Osteoblast (primary cell): ENCODE measurements around the gene HOXA10. TPM values are rescaled to one million over a fixed set of nuclear protein-coding genes. Genes with fewer than 3 reads are reported as not detected.

Experiments
- DNase-seq: peaks from one replicate; pipeline ENCODE4 v3.0.0; 2011; ENCODE audit warnings: low spot score, mixed read lengths; ENCODE audit not compliant: insufficient read length; ENCODE audit errors: missing footprints
- H2AFZ ChIP-seq: 2 replicates; pipeline ENCODE4 v1.6.0; 2011; ENCODE audit warnings: mild to moderate bottlenecking, low read length
- H3K27ac ChIP-seq: 2 replicates; pipeline ENCODE4 v1.5.1; 2011; ENCODE audit warnings: mild to moderate bottlenecking, low read depth, low read length, moderate library complexity
- H3K27me3 ChIP-seq: 2 replicates; pipeline ENCODE4 v1.6.0; 2012; ENCODE audit warnings: mild to moderate bottlenecking, control low read depth, inconsistent platforms, low read length, moderate library complexity; ENCODE audit not compliant: insufficient read depth
- H3K36me3 ChIP-seq: 2 replicates; pipeline ENCODE4 v1.5.1; 2011; ENCODE audit warnings: mild to moderate bottlenecking, low read length, control low read depth, moderate library complexity; ENCODE audit not compliant: insufficient read depth
- H3K4me1 ChIP-seq: 2 replicates; pipeline ENCODE4 v1.5.1; 2011; ENCODE audit warnings: mild to moderate bottlenecking, low read length, control low read depth, moderate library complexity; ENCODE audit not compliant: insufficient read depth
- H3K4me2 ChIP-seq: 2 replicates; pipeline ENCODE4 v1.6.0; 2011; ENCODE audit warnings: mild to moderate bottlenecking, low read length; ENCODE audit not compliant: insufficient read depth
- H3K4me3 ChIP-seq: fragments of 200-600 bp; sonication (generic); 3 replicates; pipeline ENCODE4 v1.5.1; 2012; ENCODE audit warnings: mild to moderate bottlenecking, low read length, inconsistent platforms; ENCODE audit not compliant: insufficient read depth
- H3K79me2 ChIP-seq: 2 replicates; pipeline ENCODE4 v1.6.0; 2012; ENCODE audit warnings: mild to moderate bottlenecking, low read length, control low read depth, inconsistent platforms; ENCODE audit not compliant: insufficient read depth
- H3K9me3 ChIP-seq: 2 replicates; pipeline ENCODE4 v1.5.1; 2011; ENCODE audit warnings: low read depth, low read length, control low read depth
- H4K20me1 ChIP-seq: 2 replicates; pipeline ENCODE4 v1.6.0; 2012; ENCODE audit warnings: mild to moderate bottlenecking, low read length, control low read depth; ENCODE audit not compliant: insufficient read depth
- CTCF ChIP-seq: IDR thresholded peaks from 2 replicates; pipeline ENCODE4 v1.5.1; 2011; ENCODE audit warnings: mild to moderate bottlenecking, low read depth, low read length, moderate library complexity; ENCODE audit errors: extremely low read depth
- total RNA-seq: library from RNA; depleted of rRNA; stranded (reverse); fragments of >200 nt; gene quantifications from 2 replicates; pipeline ENCODE4 v1.2.3, GENCODE V29; 2012

The HOXA10 gene
- total RNA-seq, 1 donor: 43.1 TPM

GRCh38 chr7:27188386-27189294 is 14.5 kb upstream of the HOXA10 start:
- no peak for TF ChIP-seq CTCF
- no peaks in the 10 kb centered on the region for H3K27me3 ChIP-seq
- peaks cover 59% of the 10 kb centered on the region for H3K4me1 ChIP-seq
- peak overlapping the region; percentile 96 for H3K4me2 ChIP-seq
- peak overlapping the region; percentile 46 for H2AFZ ChIP-seq
- H3K36me3 ChIP-seq: no peaks in the 10 kb centered on the region
- H4K20me1 ChIP-seq: no peaks in the 10 kb centered on the region
- peak overlapping the region; percentile 92 for H3K4me3 ChIP-seq
- no peaks in the 10 kb centered on the region for H3K9me3 ChIP-seq
- peaks cover 96% of the 10 kb centered on the region for H3K79me2 ChIP-seq
- peak overlapping the region; percentile 95 for H3K27ac ChIP-seq
- peak; percentile 94 for DNase-seq

- Histone ChIP-seq H3K9me3 (no peaks in the 10 kb centered on the region), H3K79me2 (peaks cover 98% of the 10 kb centered on the region), H2AFZ (peak overlapping the region; percentile 53), H3K27ac (peak overlapping the region; percentile 95), H4K20me1 (no peaks in the 10 kb centered on the region), H3K36me3 (no peaks in the 10 kb centered on the region), H3K4me1 (peaks cover 55% of the 10 kb centered on the region), H3K4me3 (peak overlapping the region; percentile 92), H3K27me3 (no peaks in the 10 kb centered on the region), H3K4me2 (peak overlapping the region; percentile 96)
- peak; percentile 94 for DNase-seq
- TF ChIP-seq CTCF: no peak
Observed at GRCh38 chr7:27187475-27188385, 13.6 kb upstream of the HOXA10 start.

GRCh38 chr7:27186668-27187474 is 12.8 kb upstream of the HOXA10 start:
- Histone ChIP-seq H3K27me3 (no peaks in the 10 kb centered on the region), H3K4me1 (peaks cover 63% of the 10 kb centered on the region), H4K20me1 (no peaks in the 10 kb centered on the region), H3K9me3 (no peaks in the 10 kb centered on the region), H3K79me2 (peaks cover 98% of the 10 kb centered on the region), H2AFZ (no peak overlapping the region), H3K27ac (peak overlapping the region; percentile 95), H3K4me3 (peak overlapping the region; percentile 92), H3K4me2 (peak overlapping the region; percentile 96), H3K36me3 (peaks cover 8% of the 10 kb centered on the region)
- no peak for TF ChIP-seq CTCF
- DNase-seq: no peak
